Fibroblast of pulmonary artery (primary cell): Measurements from ENCODE around the gene GUCY1A1.
A peak's percentile ranks its signal among the peaks of the same experiment; 100 is the strongest.

Experiments used
- DNase-seq: peaks from one replicate; pipeline ENCODE4 v3.0.0-alpha.2; 2010; ENCODE audit warnings: low read depth
- H3K4me3 ChIP-seq: replicated peaks from 2 replicates; pipeline ENCODE4 v1.5.1; 2011; ENCODE audit warnings: low read depth, mild to moderate bottlenecking, control low read depth, low read length, moderate library complexity
- TF ChIP-seq, protein P1 (sequence below): IDR thresholded peaks from 2 replicates; pipeline ENCODE4 v1.5.1; 2011; ENCODE audit warnings: mild to moderate bottlenecking, control low read depth, low read length, inconsistent platforms; ENCODE audit errors: missing control alignments

Gene GUCY1A1

DNA sequence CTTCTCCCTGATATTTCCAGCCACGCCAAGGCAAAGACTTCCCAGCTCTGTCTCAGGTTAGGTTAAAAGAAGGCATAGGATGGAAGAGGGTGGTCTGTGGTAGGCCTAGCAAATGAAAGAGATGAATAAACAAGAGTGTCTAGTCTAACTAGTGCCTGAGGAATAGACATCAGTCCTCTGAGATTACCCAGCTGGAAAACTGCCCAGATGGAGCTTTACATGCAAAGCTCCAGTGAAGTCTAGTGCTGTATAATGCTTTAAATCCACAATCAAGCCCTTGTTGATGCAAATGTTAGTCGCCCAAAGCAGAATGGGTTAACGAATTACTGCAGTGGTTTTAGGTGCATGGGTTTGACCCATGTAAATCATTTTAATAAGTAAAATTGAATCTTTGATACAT lies 67.4 kb downstream of the GUCY1A1 start:
- TF ChIP-seq, protein P1, sequence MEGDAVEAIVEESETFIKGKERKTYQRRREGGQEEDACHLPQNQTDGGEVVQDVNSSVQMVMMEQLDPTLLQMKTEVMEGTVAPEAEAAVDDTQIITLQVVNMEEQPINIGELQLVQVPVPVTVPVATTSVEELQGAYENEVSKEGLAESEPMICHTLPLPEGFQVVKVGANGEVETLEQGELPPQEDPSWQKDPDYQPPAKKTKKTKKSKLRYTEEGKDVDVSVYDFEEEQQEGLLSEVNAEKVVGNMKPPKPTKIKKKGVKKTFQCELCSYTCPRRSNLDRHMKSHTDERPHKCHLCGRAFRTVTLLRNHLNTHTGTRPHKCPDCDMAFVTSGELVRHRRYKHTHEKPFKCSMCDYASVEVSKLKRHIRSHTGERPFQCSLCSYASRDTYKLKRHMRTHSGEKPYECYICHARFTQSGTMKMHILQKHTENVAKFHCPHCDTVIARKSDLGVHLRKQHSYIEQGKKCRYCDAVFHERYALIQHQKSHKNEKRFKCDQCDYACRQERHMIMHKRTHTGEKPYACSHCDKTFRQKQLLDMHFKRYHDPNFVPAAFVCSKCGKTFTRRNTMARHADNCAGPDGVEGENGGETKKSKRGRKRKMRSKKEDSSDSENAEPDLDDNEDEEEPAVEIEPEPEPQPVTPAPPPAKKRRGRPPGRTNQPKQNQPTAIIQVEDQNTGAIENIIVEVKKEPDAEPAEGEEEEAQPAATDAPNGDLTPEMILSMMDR: no peak
- DNase-seq: peak; percentile 13
- H3K4me3 ChIP-seq: no peak overlapping the region

DNA sequence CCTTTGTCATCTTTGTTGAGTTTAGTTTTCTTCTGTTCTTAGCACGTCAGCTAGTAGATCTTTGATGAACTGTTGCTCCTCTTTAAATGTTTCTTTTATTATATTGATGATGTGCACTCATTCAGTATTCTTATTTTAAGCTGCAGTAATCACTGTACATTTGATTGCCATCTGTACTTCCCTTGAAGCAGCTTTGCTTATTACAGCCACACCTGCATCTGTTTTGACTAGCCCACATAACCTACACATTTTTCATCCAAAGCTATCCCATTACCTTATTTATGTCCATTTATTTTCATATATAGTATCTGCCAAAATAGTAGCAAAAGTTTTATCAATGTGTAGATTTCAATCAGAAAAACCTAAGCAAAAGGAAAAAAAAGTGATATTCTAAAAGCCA lies 68.3 kb downstream of the GUCY1A1 start:
- DNase-seq: no peak
- no peak overlapping the region for H3K4me3 ChIP-seq
- TF ChIP-seq, protein P1: no peak

DNA sequence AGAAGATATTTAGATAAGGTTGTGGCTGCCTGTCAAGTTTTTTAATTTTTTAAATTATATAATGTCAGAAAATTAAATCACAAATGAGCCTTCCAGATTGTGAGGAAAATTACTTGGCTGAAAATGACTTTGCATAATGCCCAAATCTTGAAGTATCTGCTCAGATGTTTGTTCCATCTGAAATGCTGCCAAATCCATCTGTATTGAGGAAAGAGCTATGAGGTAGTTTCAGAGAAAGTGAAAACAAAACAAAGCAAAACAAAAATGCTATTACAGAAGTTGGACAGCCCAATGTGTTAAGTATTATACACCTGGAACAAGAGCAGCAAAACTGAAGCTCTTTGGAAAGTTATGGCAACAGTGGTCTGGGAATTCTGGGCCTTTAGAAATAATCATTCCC lies 68.8 kb downstream of the GUCY1A1 start:
- H3K4me3 ChIP-seq: no peak overlapping the region
- DNase-seq: peak; percentile 8
- TF ChIP-seq, protein P1: no peak

DNA sequence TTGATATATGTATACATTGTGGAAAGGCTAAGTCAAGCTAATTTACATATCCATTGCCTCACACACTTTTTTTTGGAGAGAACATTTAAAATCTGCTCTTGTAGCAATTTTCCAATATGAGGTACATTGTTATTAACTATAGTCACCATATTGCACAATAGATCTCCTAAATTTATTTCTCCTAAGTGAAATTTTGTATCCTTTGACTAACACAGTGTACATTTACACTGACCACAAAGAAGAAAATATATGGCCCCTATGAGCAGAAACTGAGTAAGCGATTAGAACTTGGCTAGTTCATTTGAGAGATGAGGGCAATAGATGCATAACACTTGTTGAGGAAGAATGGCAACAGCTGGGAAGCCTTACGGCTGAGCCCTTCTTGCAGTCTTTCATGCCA lies 71.9 kb downstream of the GUCY1A1 start:
- no peak overlapping the region for H3K4me3 ChIP-seq
- DNase-seq: no peak
- TF ChIP-seq, protein P1: no peak

DNA sequence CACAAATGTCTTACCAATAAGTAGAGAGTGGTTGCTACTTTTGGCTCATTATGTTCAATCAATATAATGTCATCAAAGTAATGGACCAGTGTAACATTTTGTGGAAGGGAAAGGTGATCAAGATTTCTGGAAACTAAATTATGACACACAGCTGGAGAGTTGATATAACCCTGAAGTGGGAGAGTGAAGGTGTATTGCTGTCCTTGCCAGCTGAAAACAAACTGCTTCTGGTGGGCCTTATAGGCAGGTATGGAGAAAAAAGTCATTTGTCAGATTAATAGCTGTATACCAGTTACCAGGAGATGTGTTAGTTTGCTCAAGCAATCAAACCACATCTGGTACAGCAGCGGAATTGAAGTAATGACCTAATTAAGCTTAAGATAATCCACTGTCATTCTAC lies 74.9 kb downstream of the GUCY1A1 start:
- no peak overlapping the region for H3K4me3 ChIP-seq
- TF ChIP-seq, protein P1: no peak
- no peak for DNase-seq

DNA sequence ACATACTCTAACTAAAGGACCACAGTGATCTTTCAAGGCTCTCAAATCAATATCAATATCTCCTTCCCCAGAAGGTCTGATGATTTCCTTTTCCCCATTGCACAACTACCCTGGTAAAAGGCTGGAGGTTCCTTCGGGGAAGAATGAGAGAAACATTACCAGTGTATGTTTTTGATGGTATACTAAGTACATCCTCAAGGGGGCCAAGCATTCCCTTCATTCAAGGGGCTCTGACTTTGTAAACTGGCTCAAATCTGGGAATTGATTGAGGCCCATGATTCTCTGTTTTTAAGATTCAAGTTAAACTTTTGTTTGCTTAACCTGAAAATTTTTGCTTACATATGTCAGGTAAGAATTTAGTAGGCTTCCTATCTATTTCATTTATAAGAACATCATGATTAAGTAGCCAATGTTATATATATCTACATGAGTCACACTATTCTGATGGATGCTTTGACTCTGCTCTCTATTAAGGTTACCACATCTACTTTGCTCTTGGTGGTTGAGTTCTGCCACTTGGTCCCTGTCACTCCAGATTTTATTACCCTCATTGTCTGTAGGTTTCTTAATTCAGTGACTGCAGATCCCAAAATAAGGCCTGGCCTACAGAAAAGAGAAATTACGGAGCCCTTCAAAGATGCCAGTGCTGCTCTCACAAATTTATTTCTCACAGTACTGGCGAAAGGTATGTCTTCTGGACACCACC lies 75.8 kb downstream of the GUCY1A1 start:
- TF ChIP-seq, protein P1: no peak
- no peak for DNase-seq
- no peak overlapping the region for H3K4me3 ChIP-seq

DNA sequence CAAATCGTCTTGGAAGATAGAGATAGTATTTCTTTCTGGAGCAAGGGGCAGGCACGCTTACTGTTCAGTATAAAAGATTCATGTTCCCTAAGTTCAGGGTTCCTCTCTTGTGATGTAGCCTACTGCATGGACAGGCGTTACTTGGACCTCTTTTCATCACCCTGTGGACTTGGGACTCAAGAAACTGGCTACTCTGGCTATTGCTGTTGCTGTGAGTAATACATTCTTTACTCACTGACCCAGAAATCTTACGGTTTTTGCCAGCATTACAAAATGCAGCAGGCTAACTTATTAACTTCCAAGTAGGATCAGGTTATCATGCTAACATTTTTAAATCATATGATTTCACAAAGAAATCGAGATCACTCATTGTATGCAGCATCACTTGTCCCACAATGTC lies 79.3 kb downstream of the GUCY1A1 start:
- H3K4me3 ChIP-seq: no peak overlapping the region
- TF ChIP-seq, protein P1: no peak
- no peak for DNase-seq
